K562 (cell line): ENCODE data around the gene MAK. TPM values are rescaled to one million over a fixed set of nuclear protein-coding genes. Genes with fewer than 3 reads are reported as not detected.

ENCODE experiments used
- CTBP1 ChIP-seq: fragments of 450-650 bp; IDR thresholded peaks from 2 replicates; pipeline ENCODE4 v1.6.1; 2016; ENCODE audit warnings: borderline replicate concordance
- ELF2 ChIP-seq: fragments of 250-450 bp; sonication (Bioruptor Pico); IDR thresholded peaks from 2 replicates; pipeline ENCODE4 v1.5.0; 2021; ENCODE audit warnings: mild to moderate bottlenecking
- ETV1 ChIP-seq: fragments of 450-650 bp; conservative IDR thresholded peaks from 2 replicates; pipeline ENCODE4 v1.6.1; 2016; ENCODE audit warnings: missing genetic modification characterization, control low read depth, low read depth, missing compliant biosample characterization
- FOXK1 ChIP-seq: sonication (generic); formaldehyde crosslinking; IDR thresholded peaks from 2 replicates; pipeline ENCODE4 v1.8.0; 2022; ENCODE audit warnings: missing genetic modification reagents, mild to moderate bottlenecking, borderline replicate concordance
- KLF10 ChIP-seq: fragments of 250-450 bp; sonication (Bioruptor Pico); IDR thresholded peaks from 2 replicates; pipeline ENCODE4 v1.6.1; 2021; ENCODE audit warnings: matching md5 sums
- MAFG ChIP-seq: fragments of 450-650 bp; conservative IDR thresholded peaks from 2 replicates; pipeline ENCODE4 v1.6.1; 2016; ENCODE audit warnings: missing genetic modification characterization, missing compliant biosample characterization
- MCM3 ChIP-seq: fragments of 450-650 bp; IDR thresholded peaks from 2 replicates; pipeline ENCODE4 v1.6.1; 2016
- NCOA1 ChIP-seq: fragments of 450-650 bp; IDR thresholded peaks from 2 replicates; pipeline ENCODE4 v1.6.1; 2016; ENCODE audit warnings: low read depth
- NFE2 ChIP-seq: IDR thresholded peaks from 2 replicates; pipeline ENCODE4 v1.6.1; 2014; ENCODE audit warnings: antibody characterized with exemption, low read depth
- NFE2L1 ChIP-seq: fragments of 450-650 bp; IDR thresholded peaks from 2 replicates; pipeline ENCODE4 v1.6.1; 2016; ENCODE audit warnings: missing genetic modification characterization, low read depth, mild to moderate bottlenecking, missing compliant biosample characterization, moderate library complexity, borderline replicate concordance
- OTX1 ChIP-seq: fragments of 450-650 bp; formaldehyde crosslinking; IDR thresholded peaks from 2 replicates; pipeline ENCODE4 v1.4.0; 2022; ENCODE audit warnings: mild to moderate bottlenecking
- PHF20 ChIP-seq: fragments of 450-650 bp; IDR thresholded peaks from 2 replicates; pipeline ENCODE4 v1.6.1; 2018; ENCODE audit not compliant: partially characterized antibody
- PHF8 ChIP-seq: fragments of 200-600 bp; sonication (generic); IDR thresholded peaks from 2 replicates; pipeline ENCODE4 v1.6.1; 2012; ENCODE audit warnings: mixed run types, mild to moderate bottlenecking, inconsistent platforms, low read length, moderate library complexity, borderline replicate concordance
- RFX5 ChIP-seq: IDR thresholded peaks from 2 replicates; pipeline ENCODE4 v1.6.1; 2011; ENCODE audit warnings: low read depth, mild to moderate bottlenecking, improper control_type of control experiment, low read length
- RHOXF2B ChIP-seq: fragments of 250-450 bp; sonication (Bioruptor Pico); conservative IDR thresholded peaks from 2 replicates; pipeline ENCODE4 v1.5.1; 2021
- TRIM24 ChIP-seq, 2 experiments: fragments of 450-650 bp; IDR thresholded peaks; 2 replicates each; pipeline ENCODE4 v1.6.1; 2016
- XRCC5 ChIP-seq: fragments of 200-400 bp; formaldehyde crosslinking; IDR thresholded peaks from 2 replicates; pipeline ENCODE4 v1.6.1; 2017; ENCODE audit warnings: low read depth, mild to moderate bottlenecking, low read length
- ZC3H4 ChIP-seq: sonication (generic); formaldehyde crosslinking; IDR thresholded peaks from 2 replicates; pipeline ENCODE4 v1.9.0; 2021; ENCODE audit warnings: missing genetic modification reagents, borderline replicate concordance
- ZFP36 ChIP-seq: fragments of 150-350 bp; IDR thresholded peaks from 2 replicates; pipeline ENCODE4 v1.6.1; 2018; ENCODE audit warnings: low read length, low read depth; ENCODE audit not compliant: partially characterized antibody
- ZNF12 ChIP-seq: sonication (generic); formaldehyde crosslinking; IDR thresholded peaks from 2 replicates; pipeline ENCODE4 v1.4.0; 2020; ENCODE audit warnings: mild to moderate bottlenecking, missing genetic modification reagents
- ZNF174 ChIP-seq: fragments of 250-450 bp; sonication (Bioruptor Pico); IDR thresholded peaks from 2 replicates; pipeline ENCODE4 v1.4.0; 2020; ENCODE audit warnings: mild to moderate bottlenecking
- ZNF282 ChIP-seq: sonication (generic); formaldehyde crosslinking; IDR thresholded peaks from 2 replicates; pipeline ENCODE4 v1.8.1; 2023; ENCODE audit warnings: missing genetic modification reagents
- ZNF561 ChIP-seq: fragments of 450-650 bp; formaldehyde crosslinking; conservative IDR thresholded peaks from 2 replicates; pipeline ENCODE4 v1.4.0; 2020; ENCODE audit warnings: mild to moderate bottlenecking, moderate library complexity
- ZNF75A ChIP-seq: fragments of 450-650 bp; formaldehyde crosslinking; IDR thresholded peaks from 2 replicates; pipeline ENCODE4 v1.4.0; 2020; ENCODE audit warnings: mild to moderate bottlenecking
- polyA plus RNA-seq, 8 experiments: library from polyadenylated mRNA; depleted of rRNA in 4 of 8; stranded (reverse) in 5 of 8; unstranded in 3 of 8; fragments of >200 nt; fragmentation: Nextera tagmentation in 2 of 8; fragmentation: Illumina TruSeq in 1 of 8; extraction: Ambion mirVana in 2 of 8; extraction: Trizol in 1 of 8; gene quantifications; 2 replicates each; pipeline versions ENCODE4 v1.2.1 to v1.2.3, GENCODE V29; 2011 to 2014; ENCODE audit warnings: inconsistent platforms in 1 of 8, missing spikeins in 1 of 8
- total RNA-seq, 7 experiments: library from RNA; depleted of rRNA in 6 of 7; stranded (reverse); fragments of >200 nt in 6 of 7; fragmentation: Illumina TruSeq in 2 of 7; extraction: Trizol in 2 of 7; gene quantifications; 2 replicates each; pipeline versions ENCODE4 v1.2.1 to v1.2.3, GENCODE V29; 2011 to 2021; ENCODE audit warnings: low replicate concordance in 1 of 7
- TF ChIP-seq, protein P1 (sequence below): fragments of 250-450 bp; sonication (Bioruptor Pico); IDR thresholded peaks from 2 replicates; pipeline ENCODE4 v1.8.0; 2022; ENCODE audit warnings: inconsistent platforms

Gene MAK
- total and polyA plus RNA-seq, 9 of the 15 experiments (the other 6 are each of a cell fraction or from before 2014, with no cell fraction given) = 0.25 to 1.1 (median 0.53) TPM

DNA sequence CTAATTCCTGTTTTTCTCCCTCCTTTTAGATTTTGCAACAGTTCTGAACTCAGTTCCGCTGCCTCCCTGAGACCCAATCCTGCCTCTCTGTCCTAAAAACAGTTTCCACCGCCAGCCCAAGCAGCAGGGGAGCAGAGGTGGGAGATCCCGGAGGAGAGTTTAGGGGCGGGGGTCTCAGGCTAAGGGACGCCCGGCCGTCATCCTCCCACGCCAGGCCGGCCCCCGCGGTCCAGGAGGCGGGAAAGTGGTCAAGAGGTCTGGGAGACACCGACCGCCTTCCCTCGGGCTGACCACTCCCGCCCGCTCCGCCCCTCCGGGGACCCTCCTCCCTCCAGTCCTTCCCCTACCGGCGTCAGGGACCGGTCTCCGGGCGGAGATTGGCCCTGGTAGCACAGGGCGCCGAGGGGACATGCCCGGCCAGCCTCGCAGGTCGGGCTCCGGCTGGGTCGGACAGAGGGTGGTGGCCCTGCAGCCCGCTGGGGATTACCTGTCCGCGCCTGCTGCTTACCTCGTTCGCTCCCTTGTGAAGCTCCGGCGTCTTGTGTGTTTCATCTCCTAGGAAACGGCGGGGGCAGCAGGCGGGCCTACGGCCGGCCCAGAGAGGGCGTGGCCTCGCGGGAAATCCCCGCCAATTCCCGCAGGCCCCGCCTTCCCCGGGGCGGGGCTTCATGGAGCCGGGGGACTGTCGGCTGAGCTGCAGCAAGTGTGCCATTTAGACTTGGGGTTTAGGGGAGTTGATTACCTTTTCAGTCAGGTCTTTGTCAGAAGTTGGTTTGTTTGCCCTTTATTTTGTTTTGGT, at the start of gene MAK (continued):
- TF ChIP-seq NFE2L1 (tag) = no peak
- TF ChIP-seq ZNF75A (CRISPR knock-in tag) = no peak
- no peak for TF ChIP-seq MAFG (tag)
- TF ChIP-seq NFE2 = no peak
- 0 out of 2 replicates have a peak, but pooled peaks have one; percentile 3 for TF ChIP-seq ETV1 (tag)
- no peak for TF ChIP-seq KLF10 (CRISPR knock-in tag)
- no peak for TF ChIP-seq ZNF282 (CRISPR knock-in tag)
- TF ChIP-seq ZNF561 (CRISPR knock-in tag) = no peak
- TF ChIP-seq NCOA1 = no peak
- no peak for TF ChIP-seq FOXK1 (CRISPR knock-in tag)
- peak; percentile 48; the same call in 1 of the 2 replicates for TF ChIP-seq XRCC5
- no peak for TF ChIP-seq OTX1 (CRISPR knock-in tag)
- peak; percentile 49; the same call in 1 of the 2 replicates for TF ChIP-seq PHF8
- TF ChIP-seq ELF2 = 0 out of 2 replicates have a peak, but pooled peaks have one; percentile 34
- TF ChIP-seq RHOXF2B (CRISPR knock-in tag) = no peak
- TF ChIP-seq, protein P1, sequence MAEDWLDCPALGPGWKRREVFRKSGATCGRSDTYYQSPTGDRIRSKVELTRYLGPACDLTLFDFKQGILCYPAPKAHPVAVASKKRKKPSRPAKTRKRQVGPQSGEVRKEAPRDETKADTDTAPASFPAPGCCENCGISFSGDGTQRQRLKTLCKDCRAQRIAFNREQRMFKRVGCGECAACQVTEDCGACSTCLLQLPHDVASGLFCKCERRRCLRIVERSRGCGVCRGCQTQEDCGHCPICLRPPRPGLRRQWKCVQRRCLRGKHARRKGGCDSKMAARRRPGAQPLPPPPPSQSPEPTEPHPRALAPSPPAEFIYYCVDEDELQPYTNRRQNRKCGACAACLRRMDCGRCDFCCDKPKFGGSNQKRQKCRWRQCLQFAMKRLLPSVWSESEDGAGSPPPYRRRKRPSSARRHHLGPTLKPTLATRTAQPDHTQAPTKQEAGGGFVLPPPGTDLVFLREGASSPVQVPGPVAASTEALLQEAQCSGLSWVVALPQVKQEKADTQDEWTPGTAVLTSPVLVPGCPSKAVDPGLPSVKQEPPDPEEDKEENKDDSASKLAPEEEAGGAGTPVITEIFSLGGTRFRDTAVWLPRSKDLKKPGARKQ (CRISPR knock-in tag) = no peak
- TF ChIP-seq ZNF174 (CRISPR knock-in tag) = no peak
- TF ChIP-seq RFX5 = no peak
- TF ChIP-seq ZNF12 (CRISPR knock-in tag) = no peak
- 0 out of 2 replicates have a peak, but pooled peaks have one; percentile 60 for TF ChIP-seq ZC3H4 (CRISPR knock-in tag)
- TF ChIP-seq TRIM24 (IDR thresholded peaks at IDR 0.05) = no peak
- TF ChIP-seq PHF20 = no peak
- no peak for TF ChIP-seq MCM3
- TF ChIP-seq CTBP1 = peak; percentile 70; the same call in 1 of the 2 replicates
- no peak for TF ChIP-seq ZFP36
